Esophagus squamous epithelium (tissue), 5 donors: ENCODE measurements around the gene CEP63. TPM values are rescaled to one million over a fixed set of nuclear protein-coding genes. Genes with fewer than 3 reads are reported as not detected.

Experiments used
- DNase-seq: peaks from one replicate; lab custom pipeline; 2025; lab: John Stamatoyannopoulos, UW
- H3K27ac ChIP-seq, 4 donors: fragments of 200-600 bp; sonication (generic); one replicate each; pipeline ENCODE4 v1.5.1; 2016 to 2019; ENCODE audit warnings: mild to moderate bottlenecking in 1 of 4
- H3K27me3 ChIP-seq, 4 donors: fragments of 200-600 bp; sonication (generic); 1 replicate in 3 of 4; 2 replicates in 1 of 4; pipeline versions ENCODE4 v1.5.1 to v1.6.0; 2017 to 2021; ENCODE audit warnings: antibody characterized with exemption in 1 of 4
- H3K36me3 ChIP-seq, 3 donors: fragments of 200-600 bp; sonication (generic); one replicate each; pipeline ENCODE4 v1.5.1; 2016 to 2019
- H3K4me1 ChIP-seq, 3 donors: fragments of 200-600 bp; sonication (generic); one replicate each; pipeline ENCODE4 v1.5.1; 2017 to 2019
- H3K4me3 ChIP-seq, 4 donors: fragments of 200-600 bp; sonication (generic); 1 replicate in 3 of 4; 2 replicates in 1 of 4; pipeline ENCODE4 v1.5.1; 2016 to 2019; ENCODE audit warnings: mild to moderate bottlenecking in 2 of 4, moderate library complexity in 1 of 4
- H3K9me3 ChIP-seq, 3 donors: fragments of 200-600 bp; sonication (generic); one replicate each; pipeline ENCODE4 v1.5.1; 2016 to 2019
- CTCF ChIP-seq, 6 experiments: fragments of 450-650 bp in 4 of 6; fragments of 200-600 bp in 2 of 6; sonication (generic) in 2 of 6; IDR thresholded peaks; one replicate each; pipeline ENCODE4 v1.5.1; 2016 to 2019; ENCODE audit warnings: antibody characterized with exemption in 6 of 6, mild to moderate bottlenecking in 4 of 6, moderate library complexity in 4 of 6
- POLR2A ChIP-seq, 4 donors: fragments of 450-650 bp; IDR thresholded peaks; one replicate each; pipeline ENCODE4 v1.6.1; 2017; ENCODE audit warnings: antibody characterized with exemption in 4 of 4, mild to moderate bottlenecking in 4 of 4, moderate library complexity in 3 of 4
- WGBS, 2 donors: methylation state at CpG; one replicate each; pipeline ENCODE4 v1.1.5; 2018; 5-methylcytosine and 5-hydroxymethylcytosine counted together
- intact Hi-C: fragments of 100-400 bp; cut with DNase I; formaldehyde crosslinking; loops from one replicate; pipeline ENCODE4 v1.15.0; 2022
- total RNA-seq, 4 donors: library from RNA; depleted of rRNA; stranded (reverse); fragments of >200 nt; gene quantifications; one replicate each; pipeline ENCODE4 v1.1.0, GENCODE V29; 2016
- donor health status: DM: yes; HTN: yes; CAD: no.

CEP63 gene
- total RNA-seq, 4 donors from 2014 or later: 7.7 to 18.1 (median 14.4) TPM

- intact Hi-C loops: no loop called here
- no peak overlapping the region for H3K27ac ChIP-seq
- no peak overlapping the region for H3K4me3 ChIP-seq
- no peak for TF ChIP-seq CTCF (IDR thresholded peaks at IDR 0.05)
- TF ChIP-seq POLR2A (IDR thresholded peaks at IDR 0.05): no peak
- no peaks in the 10 kb centered on the region for H3K27me3 ChIP-seq
- 70 to 82% methylated on average over 3 of the region's 3 CpGs for WGBS, 2 donors
- peaks cover 0 to 21% (median 0%) of the 10 kb centered on the region in 3 donors for H3K36me3 ChIP-seq
- peaks cover 0 to 9% (median 0%) of the 10 kb centered on the region in 3 donors for H3K4me1 ChIP-seq
- DNase-seq: no peak
- H3K9me3 ChIP-seq: peaks cover 0 to 6% (median 0%) of the 10 kb centered on the region in 3 donors
These were observed 31.0 kb downstream of the CEP63 start for GRCh38 chr3:134516905-134517304.

GRCh38 chr3:134517791-134518190 lies 31.9 kb downstream of the CEP63 start:
- H3K4me1 ChIP-seq: peaks cover 0 to 9% (median 0%) of the 10 kb centered on the region in 3 donors
- peaks cover 0 to 19% (median 0%) of the 10 kb centered on the region in 3 donors for H3K36me3 ChIP-seq
- intact Hi-C loops: no loop called here
- H3K27ac ChIP-seq: no peak overlapping the region
- H3K9me3 ChIP-seq: peaks cover 0 to 13% (median 0%) of the 10 kb centered on the region in 3 donors
- no peaks in the 10 kb centered on the region for H3K27me3 ChIP-seq
- DNase-seq: no peak
- H3K4me3 ChIP-seq: no peak overlapping the region
- TF ChIP-seq CTCF (IDR thresholded peaks at IDR 0.05) (no peak), POLR2A (IDR thresholded peaks at IDR 0.05) (no peak)

GRCh38 chr3:134522541-134522940 lies 36.7 kb downstream of the CEP63 start:
- DNase-seq: no peak
- no peak overlapping the region for H3K4me3 ChIP-seq
- intact Hi-C loops: no loop called here
- peaks cover 0 to 20% (median 0%) of the 10 kb centered on the region in 3 donors for H3K36me3 ChIP-seq
- TF ChIP-seq POLR2A (IDR thresholded peaks at IDR 0.05): no peak
- TF ChIP-seq CTCF (IDR thresholded peaks at IDR 0.05): no peak
- H3K27ac ChIP-seq: no peak overlapping the region
- WGBS, 2 donors: 97 to 99% methylated on average over 6 of the region's 6 CpGs
- peaks cover 0 to 47% (median 22%) of the 10 kb centered on the region in 3 donors for H3K9me3 ChIP-seq
- H3K4me1 ChIP-seq: peaks cover 0 to 7% (median 0%) of the 10 kb centered on the region in 3 donors
- no peaks in the 10 kb centered on the region for H3K27me3 ChIP-seq

- DNase-seq: no peak
- intact Hi-C loops: no loop called here
- Histone ChIP-seq H3K27me3 (no peaks in the 10 kb centered on the region), H3K9me3 (peaks cover 0 to 41% (median 22%) of the 10 kb centered on the region in 3 donors), H3K36me3 (peaks cover 0 to 14% (median 0%) of the 10 kb centered on the region in 3 donors), H3K4me3 (no peak overlapping the region), H3K4me1 (no peaks in the 10 kb centered on the region), H3K27ac (no peak overlapping the region)
- TF ChIP-seq POLR2A (IDR thresholded peaks at IDR 0.05) (no peak), CTCF (IDR thresholded peaks at IDR 0.05) (no peak)
These were observed 39.4 kb downstream of the CEP63 start for GRCh38 chr3:134525293-134525692.

- Histone ChIP-seq H3K27ac (no peak overlapping the region), H3K9me3 (peaks cover 0 to 41% (median 22%) of the 10 kb centered on the region in 3 donors), H3K36me3 (peaks cover 0 to 13% (median 0%) of the 10 kb centered on the region in 3 donors), H3K4me3 (no peak overlapping the region), H3K4me1 (no peaks in the 10 kb centered on the region), H3K27me3 (no peaks in the 10 kb centered on the region)
- intact Hi-C loops: no loop called here
- WGBS, 2 donors: 91 to 92% methylated on average over 1 of the region's 1 CpG
- no peak for DNase-seq
- TF ChIP-seq CTCF (IDR thresholded peaks at IDR 0.05): no peak
- TF ChIP-seq POLR2A (IDR thresholded peaks at IDR 0.05): no peak
These were observed 40.5 kb downstream of the CEP63 start for GRCh38 chr3:134526319-134526718.
